SK-N-SH (cell line): ENCODE measurements around the gene CHSY3. TPM values are rescaled to one million over a fixed set of nuclear protein-coding genes. Genes with fewer than 3 reads are reported as not detected.

Experiments
- CTCF ChIA-PET: fragments of 300-600, 350-600 bp; formaldehyde crosslinking; extraction: SDS; loops from one replicate; lab custom pipeline; 2021; lab: Yijun Ruan, JAX
- POLR2A ChIA-PET: fragments of 350-600 bp; sonication (Branson Sonifier 250); formaldehyde crosslinking; extraction: SDS; loops from one replicate; lab custom pipeline; 2020; ENCODE audit warnings: antibody characterized with exemption, inconsistent platforms; lab: Yijun Ruan, JAX
- DNase-seq: peaks from one replicate; pipeline ENCODE4 v3.0.0; 2012
- H2AFZ ChIP-seq: fragments of 200-600 bp; sonication (generic); 2 replicates; pipeline ENCODE4 v1.8.1; 2016; ENCODE audit warnings: antibody characterized with exemption, mild to moderate bottlenecking, low read depth
- H3F3A ChIP-seq: fragments of 200-600 bp; sonication (generic); replicated peaks from 2 replicates; pipeline ENCODE3; 2016; ENCODE audit warnings: antibody characterized with exemption, mild to moderate bottlenecking; ENCODE audit not compliant: insufficient read depth
- H3K27ac ChIP-seq, 2 experiments: fragments of 200-500 bp in 1 of 2; fragments of 200-600 bp in 1 of 2; sonication (Bioruptor generic) in 1 of 2; sonication (generic), shearing (Covaris generic) in 1 of 2; 2 replicates each; pipeline versions ENCODE4 v1.5.1 to v1.6.1; 2014 to 2016; ENCODE audit warnings: low read depth in 2 of 2, inconsistent platforms in 1 of 2, low read length in 1 of 2, mild to moderate bottlenecking in 1 of 2, mixed read lengths in 1 of 2
- H3K27me3 ChIP-seq: fragments of 200-600 bp; sonication (generic), shearing (Covaris generic); 2 replicates; pipeline ENCODE4 v1.6.1; 2016; ENCODE audit warnings: mixed run types; ENCODE audit not compliant: insufficient read depth
- H3K36me3 ChIP-seq, 2 experiments: fragments of 200-500 bp in 1 of 2; fragments of 200-600 bp in 1 of 2; sonication (Bioruptor generic) in 1 of 2; sonication (generic) in 1 of 2; replicated peaks in 1 of 2; 2 replicates each; pipeline versions ENCODE3 to v1.5.1; 2014 to 2016; ENCODE audit warnings: low read length in 1 of 2, mild to moderate bottlenecking in 1 of 2; ENCODE audit not compliant: insufficient read depth in 2 of 2, control insufficient read depth in 1 of 2
- H3K4me1 ChIP-seq, 2 experiments: fragments of 200-500 bp in 1 of 2; fragments of 200-600 bp in 1 of 2; sonication (Bioruptor generic) in 1 of 2; sonication (generic), shearing (Covaris generic) in 1 of 2; 2 replicates each; pipeline versions ENCODE4 v1.5.1 to v1.6.1; 2014 to 2016; ENCODE audit warnings: low read depth in 1 of 2, low read length in 1 of 2, mixed run types in 1 of 2; ENCODE audit not compliant: insufficient read depth in 2 of 2, control insufficient read depth in 1 of 2
- H3K4me2 ChIP-seq: fragments of 200-600 bp; sonication (generic), shearing (Covaris generic); 2 replicates; pipeline ENCODE4 v1.6.1; 2017; ENCODE audit warnings: mixed run types
- H3K4me3 ChIP-seq, 2 experiments: fragments of 200-500 bp in 1 of 2; fragments of 200-600 bp in 1 of 2; sonication (Bioruptor generic) in 1 of 2; sonication (generic), shearing (Covaris generic) in 1 of 2; 2 replicates each; pipeline versions ENCODE4 v1.5.1 to v1.8.1; 2014 to 2016; ENCODE audit warnings: low read depth in 2 of 2, inconsistent platforms in 1 of 2, low read length in 1 of 2, mild to moderate bottlenecking in 1 of 2, mixed read lengths in 1 of 2, moderate library complexity in 1 of 2
- H3K79me2 ChIP-seq: fragments of 200-600 bp; sonication (generic); 2 replicates; pipeline ENCODE4 v1.8.1; 2017; ENCODE audit warnings: mild to moderate bottlenecking; ENCODE audit not compliant: insufficient read depth
- H3K9ac ChIP-seq: fragments of 200-600 bp; sonication (generic); 2 replicates; pipeline ENCODE4 v1.6.1; 2017; ENCODE audit warnings: mixed run types
- H3K9me2 ChIP-seq: fragments of 200-600 bp; sonication (generic); 2 replicates; pipeline ENCODE4 v1.6.1; 2017; ENCODE audit warnings: mixed run types
- H3K9me3 ChIP-seq: fragments of 200-600 bp; sonication (generic); 2 replicates; pipeline ENCODE4 v1.6.1; 2017; ENCODE audit warnings: mixed run types, mild to moderate bottlenecking, moderate library complexity
- H4K20me1 ChIP-seq: fragments of 200-600 bp; sonication (generic); 2 replicates; pipeline ENCODE4 v1.6.1; 2017; ENCODE audit warnings: mild to moderate bottlenecking, mixed run types; ENCODE audit not compliant: insufficient read depth
- CTCF ChIP-seq: fragments of 200-600 bp; sonication (generic); IDR thresholded peaks from 2 replicates; pipeline ENCODE4 v1.6.1; 2017; ENCODE audit warnings: antibody characterized with exemption, mild to moderate bottlenecking, moderate library complexity
- ELF1 ChIP-seq: IDR thresholded peaks from 2 replicates; pipeline ENCODE4 v1.4.0; 2012
- FOSL2 ChIP-seq: IDR thresholded peaks from 2 replicates; pipeline ENCODE4 v1.4.0; 2012; ENCODE audit warnings: low read depth, mild to moderate bottlenecking, moderate library complexity, borderline replicate concordance
- FOXJ3 ChIP-seq: sonication (generic); formaldehyde crosslinking; IDR thresholded peaks from 2 replicates; pipeline ENCODE4 v1.5.1; 2020; ENCODE audit warnings: mild to moderate bottlenecking, missing genetic modification reagents
- FOXM1 ChIP-seq: IDR thresholded peaks from 2 replicates; pipeline ENCODE4 v1.4.0; 2012; ENCODE audit warnings: low read depth, mild to moderate bottlenecking
- GATA2 ChIP-seq: sonication (generic); formaldehyde crosslinking; IDR thresholded peaks from 2 replicates; pipeline ENCODE4 v1.5.0; 2020; ENCODE audit warnings: mild to moderate bottlenecking, missing genetic modification reagents
- IRF3 ChIP-seq: fragments of 150-350 bp; IDR thresholded peaks from 2 replicates; pipeline ENCODE4 v1.6.1; 2016; ENCODE audit warnings: mild to moderate bottlenecking, low read depth, low read length
- JUND ChIP-seq: IDR thresholded peaks from 2 replicates; pipeline ENCODE4 v1.4.0; 2012
- NRF1 ChIP-seq: IDR thresholded peaks from 2 replicates; pipeline ENCODE4 v1.6.1; 2012; ENCODE audit warnings: low read depth, mild to moderate bottlenecking, low read length
- RAD21 ChIP-seq: IDR thresholded peaks from 2 replicates; pipeline ENCODE4 v1.6.1; 2012; ENCODE audit warnings: mild to moderate bottlenecking, low read length
- REST ChIP-seq: IDR thresholded peaks from 2 replicates; pipeline ENCODE4 v1.6.1; 2012; ENCODE audit warnings: mild to moderate bottlenecking, low read depth, low read length, moderate library complexity
- SMC3 ChIP-seq: IDR thresholded peaks from 2 replicates; pipeline ENCODE4 v1.6.1; 2012; ENCODE audit warnings: low read depth, low read length, improper control_type of control experiment
- TAF1 ChIP-seq: IDR thresholded peaks from 2 replicates; pipeline ENCODE4 v1.6.1; 2012; ENCODE audit warnings: low read depth, mild to moderate bottlenecking, low read length, moderate library complexity, borderline replicate concordance
- USF1 ChIP-seq: IDR thresholded peaks from 2 replicates; pipeline ENCODE4 v1.4.0; 2012; ENCODE audit warnings: low read depth, borderline replicate concordance
- YY1 ChIP-seq: IDR thresholded peaks from 2 replicates; pipeline ENCODE4 v1.4.0; 2012; ENCODE audit warnings: low read depth, mild to moderate bottlenecking
- WGBS: methylation state at CpG from one replicate; pipeline ENCODE4 v1.1.6; 2017; ENCODE audit warnings: low lambda C conversion rate; 5-methylcytosine and 5-hydroxymethylcytosine counted together
- polyA plus RNA-seq, 3 experiments: library from polyadenylated mRNA; depleted of rRNA; stranded (reverse); fragments of >200 nt; gene quantifications; 2 replicates each; pipeline ENCODE4 v1.2.3, GENCODE V29; 2012

CHSY3 gene
- polyA plus RNA-seq, 1 of the 3 experiments (the other 2 are of a cell fraction), result not detected

- TF ChIP-seq NRF1, result no peak
- TF ChIP-seq RAD21, result no peak
- TF ChIP-seq SMC3, result no peak
- no peak for TF ChIP-seq ELF1
Measured at GRCh38 chr5:130104895-130105688, 200.8 kb downstream of the CHSY3 start (continued).

- Histone ChIP-seq H3K9me2 (no peaks in the 10 kb centered on the region), H3K36me3 (no peaks in the 10 kb centered on the region), H3K4me2 (no peak overlapping the region)
- DNase-seq, result no peak
- no peak for TF ChIP-seq RAD21
- TF ChIP-seq, all 33 proteins: peak for 0
- Histone ChIP-seq H3K27me3 (no peaks in the 10 kb centered on the region), H3F3A (no peaks in the 10 kb centered on the region), H3K9me3 (no peaks in the 10 kb centered on the region), H3K4me1 (no peaks in the 10 kb centered on the region), H3K4me3 (no peak overlapping the region), H3K79me2 (no peaks in the 10 kb centered on the region), H3K9ac (no peak overlapping the region), H2AFZ (no peak overlapping the region), H3K27ac (no peak overlapping the region), H4K20me1 (no peaks in the 10 kb centered on the region)
- CTCF ChIA-PET, result no interaction called here
- POLR2A ChIA-PET, result no interaction called here
Measured at GRCh38 chr5:130106480-130106879, 202.2 kb downstream of the CHSY3 start.

GRCh38 chr5:130109152-130109551 lies 204.9 kb downstream of the CHSY3 start:
- TF ChIP-seq USF1, result no peak
- no peak for TF ChIP-seq YY1
- TF ChIP-seq FOSL2, result no peak
- no peak for TF ChIP-seq IRF3
- TF ChIP-seq SMC3, result peak; percentile 25
- peak; percentile 74 for TF ChIP-seq CTCF
- no peak for TF ChIP-seq JUND
- TF ChIP-seq REST, result no peak
- TF ChIP-seq FOXM1, result no peak
- no peak for TF ChIP-seq GATA2 (CRISPR knock-in tag)
- no peak for TF ChIP-seq TAF1
- TF ChIP-seq RAD21, result peak; percentile 63
- TF ChIP-seq FOXJ3 (CRISPR knock-in tag), result no peak
- ChIA-PET POLR2A (no interaction called here), CTCF (interaction anchor here (0.6 to 1.8 kb wide), 5 partner anchors 10 to 33 kb away, joined by 3 to 4 read pairs (median 4); no protein-coding TSS in a partner anchor)
- no peaks in the 10 kb centered on the region; the same call in 1 of the 2 replicates for H3K27me3 ChIP-seq
- H3K9me2 ChIP-seq, result no peaks in the 10 kb centered on the region
- H3K4me2 ChIP-seq, result no peak overlapping the region
- no peaks in the 10 kb centered on the region for H4K20me1 ChIP-seq
- H3K9ac ChIP-seq, result no peak overlapping the region
- H3K4me1 ChIP-seq, result no peaks in the 10 kb centered on the region
- H3K27ac ChIP-seq, result no peak overlapping the region
- H3K36me3 ChIP-seq, result no peaks in the 10 kb centered on the region
- no peaks in the 10 kb centered on the region for H3K79me2 ChIP-seq
- WGBS, result 2% methylated on average over 1 of the region's 1 CpG
- no peaks in the 10 kb centered on the region for H3K9me3 ChIP-seq
- H3K4me3 ChIP-seq, result no peak overlapping the region; a peak in 1 of 4 replicates
- H2AFZ ChIP-seq, result no peak overlapping the region
- DNase-seq, result peak; percentile 7
- H3F3A ChIP-seq, result no peaks in the 10 kb centered on the region
